PC-9 (cell line): ENCODE measurements around the gene SLC10A1.

ENCODE experiments used
- EZH2 ChIP-seq: fragments of 200-600 bp; sonication (generic); IDR thresholded peaks from 2 replicates; pipeline ENCODE4 v1.8.0; 2017; ENCODE audit warnings: antibody characterized with exemption, low read depth
- TF ChIP-seq, protein P1 (sequence below): fragments of 200-600 bp; sonication (generic); conservative IDR thresholded peaks from 2 replicates; pipeline ENCODE4 v1.6.1; 2017; ENCODE audit warnings: mixed run types, antibody characterized with exemption, mild to moderate bottlenecking, moderate library complexity

DNA sequence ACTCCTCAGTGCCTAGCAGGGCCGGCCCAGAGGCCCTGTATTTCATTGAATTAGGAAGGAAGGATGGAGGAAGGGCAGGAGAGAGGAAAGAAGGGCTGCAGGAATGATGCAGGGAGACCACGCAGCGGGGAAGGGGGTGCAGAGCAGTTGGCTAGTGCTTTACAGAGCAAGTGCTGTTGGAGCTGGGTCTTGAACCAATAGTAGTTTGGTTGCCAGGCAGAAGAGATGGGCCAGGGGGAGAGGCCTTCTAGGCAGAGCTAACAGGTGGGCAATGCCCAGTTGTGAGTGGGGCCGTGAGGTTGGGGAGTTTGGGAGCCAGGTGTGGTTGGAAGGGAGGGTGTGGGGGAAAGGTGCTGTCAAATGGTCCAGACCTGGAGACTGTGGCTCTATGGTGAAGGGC, 69.2 kb downstream of the SLC10A1 start:
- TF ChIP-seq EZH2, result no peak
- TF ChIP-seq, protein P1, sequence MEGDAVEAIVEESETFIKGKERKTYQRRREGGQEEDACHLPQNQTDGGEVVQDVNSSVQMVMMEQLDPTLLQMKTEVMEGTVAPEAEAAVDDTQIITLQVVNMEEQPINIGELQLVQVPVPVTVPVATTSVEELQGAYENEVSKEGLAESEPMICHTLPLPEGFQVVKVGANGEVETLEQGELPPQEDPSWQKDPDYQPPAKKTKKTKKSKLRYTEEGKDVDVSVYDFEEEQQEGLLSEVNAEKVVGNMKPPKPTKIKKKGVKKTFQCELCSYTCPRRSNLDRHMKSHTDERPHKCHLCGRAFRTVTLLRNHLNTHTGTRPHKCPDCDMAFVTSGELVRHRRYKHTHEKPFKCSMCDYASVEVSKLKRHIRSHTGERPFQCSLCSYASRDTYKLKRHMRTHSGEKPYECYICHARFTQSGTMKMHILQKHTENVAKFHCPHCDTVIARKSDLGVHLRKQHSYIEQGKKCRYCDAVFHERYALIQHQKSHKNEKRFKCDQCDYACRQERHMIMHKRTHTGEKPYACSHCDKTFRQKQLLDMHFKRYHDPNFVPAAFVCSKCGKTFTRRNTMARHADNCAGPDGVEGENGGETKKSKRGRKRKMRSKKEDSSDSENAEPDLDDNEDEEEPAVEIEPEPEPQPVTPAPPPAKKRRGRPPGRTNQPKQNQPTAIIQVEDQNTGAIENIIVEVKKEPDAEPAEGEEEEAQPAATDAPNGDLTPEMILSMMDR, result no peak
